ENCODE measurements around the gene CRELD1. TPM values are rescaled to one million over a fixed set of nuclear protein-coding genes. Genes with fewer than 3 reads are reported as not detected.

The CRELD1 gene
- total and polyA plus RNA-seq, 2 of the 13 experiments (the other 11 are each of a cell fraction or from before 2014, with no cell fraction given), result 27.1 to 61.9 TPM

- TF ChIP-seq KIAA2018 (CRISPR knock-in tag; IDR thresholded peaks at IDR 0.05; ENCODE audit: borderline replicate concordance), result no peak
- peak; percentile 56; the same call in 1 of the 2 replicates for TF ChIP-seq ZNF609 (CRISPR knock-in tag; IDR thresholded peaks at IDR 0.05; ENCODE audit: borderline replicate concordance)
- no peak for TF ChIP-seq RELA (CRISPR knock-in tag; IDR thresholded peaks at IDR 0.05)
- TF ChIP-seq HINFP (CRISPR knock-in tag; IDR thresholded peaks at IDR 0.05; ENCODE audit: low read depth), result 0 out of 2 replicates have a peak, but pooled peaks have one; percentile 67
- no peak; the same call in 1 of the 2 replicates for TF ChIP-seq TARDBP (CRISPR knock-in tag; IDR thresholded peaks at IDR 0.05)
- TF ChIP-seq TOE1 (CRISPR knock-in tag; IDR thresholded peaks at IDR 0.05), result no peak
- peak; percentile 15 for TF ChIP-seq STAG1 (CRISPR knock-in tag; IDR thresholded peaks at IDR 0.05)
- no peak for TF ChIP-seq ZNF496 (CRISPR knock-in tag; IDR thresholded peaks at IDR 0.05; ENCODE audit: insufficient replicate concordance)
- TF ChIP-seq FOXA3 (CRISPR knock-in tag; IDR thresholded peaks at IDR 0.05), result peak; percentile 94
- peak; percentile 66 to 88 for TF ChIP-seq POLR2A (IDR thresholded peaks at IDR 0.05; ENCODE audit: insufficient read depth in 1 of 2, low read depth in 2 of 2, low read length in 2 of 2)
Observed at GRCh38 chr3:9897408-9898372, 35.9 kb upstream of the CRELD1 start (continued).
